Neutrophil (primary cell): ENCODE measurements around the gene TXNDC15.

ENCODE experiments used
- H3K27ac ChIP-seq: fragments of 200-600 bp; sonication (generic); 2 replicates; pipeline ENCODE4 v1.5.1; 2016; ENCODE audit warnings: mild to moderate bottlenecking, moderate library complexity
- H3K27me3 ChIP-seq: fragments of 200-600 bp; sonication (generic); 2 replicates; pipeline ENCODE4 v1.6.0; 2016; ENCODE audit warnings: mild to moderate bottlenecking
- H3K36me3 ChIP-seq: fragments of 200-600 bp; sonication (generic); 2 replicates; pipeline ENCODE4 v1.5.1; 2017
- H3K4me1 ChIP-seq, 2 experiments: fragments of 200-600 bp in 1 of 2; sonication (generic) in 1 of 2; 1 replicate in 1 of 2; 2 replicates in 1 of 2; pipeline versions ENCODE4 v1.5.1 to v1.6.1; 2013 to 2016; ENCODE audit warnings: low read depth in 1 of 2, low read length in 1 of 2, mild to moderate bottlenecking in 1 of 2, moderate library complexity in 1 of 2; ENCODE audit not compliant: control insufficient read depth in 1 of 2, insufficient read depth in 1 of 2
- H3K4me3 ChIP-seq, 2 experiments: fragments of 200-600 bp in 1 of 2; sonication (generic) in 1 of 2; 1 replicate in 1 of 2; 2 replicates in 1 of 2; pipeline ENCODE4 v1.5.1; 2013 to 2016; ENCODE audit warnings: low read depth in 1 of 2, low read length in 1 of 2, mild to moderate bottlenecking in 1 of 2, moderate library complexity in 1 of 2
- H3K9me3 ChIP-seq: fragments of 200-600 bp; sonication (generic); 2 replicates; pipeline ENCODE4 v1.5.1; 2016
- CTCF ChIP-seq: fragments of 200-600 bp; sonication (generic); IDR thresholded peaks from 2 replicates; pipeline ENCODE4 v1.5.1; 2016; ENCODE audit warnings: antibody characterized with exemption

Gene TXNDC15

DNA sequence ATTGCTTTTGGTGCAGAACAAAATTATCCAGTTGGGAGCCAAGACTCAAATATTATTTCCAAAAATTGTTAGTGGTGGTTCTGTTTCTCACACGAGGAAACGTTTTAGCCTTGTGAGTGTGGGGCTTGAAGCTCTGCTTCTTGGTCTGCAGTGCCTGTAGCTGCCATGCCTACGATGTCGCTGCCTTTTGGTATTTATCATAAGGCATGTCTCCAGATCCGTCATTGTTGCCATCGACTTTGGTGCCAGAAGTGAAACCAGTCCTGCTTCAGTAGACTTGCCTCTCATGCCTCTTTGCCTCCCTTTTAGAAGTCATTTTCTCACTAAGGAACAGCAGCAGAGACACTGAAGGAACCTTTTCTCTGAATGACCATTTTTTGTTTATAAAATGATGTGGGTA, 63.9 kb downstream of the TXNDC15 start:
- Histone ChIP-seq H3K4me3 (no peak overlapping the region), H3K27me3 (no peaks in the 10 kb centered on the region)
- TF ChIP-seq CTCF: no peak

GRCh38 chr5:134939500-134939899, 65.3 kb downstream of the TXNDC15 start:
- H3K27me3 ChIP-seq: no peaks in the 10 kb centered on the region
- no peak overlapping the region for H3K4me3 ChIP-seq
- no peaks in the 10 kb centered on the region for H3K4me1 ChIP-seq
- H3K27ac ChIP-seq: no peak overlapping the region
- no peak for TF ChIP-seq CTCF
- peaks cover 21% of the 10 kb centered on the region for H3K36me3 ChIP-seq
- H3K9me3 ChIP-seq: no peaks in the 10 kb centered on the region

More for the DNA sequence above, 63.9 kb downstream of the TXNDC15 start:
- H3K27ac ChIP-seq: no peak overlapping the region
- no peaks in the 10 kb centered on the region for H3K9me3 ChIP-seq
- no peaks in the 10 kb centered on the region for H3K4me1 ChIP-seq
- peaks cover 28% of the 10 kb centered on the region for H3K36me3 ChIP-seq

- peaks cover 4% of the 10 kb centered on the region for H3K36me3 ChIP-seq
- no peak overlapping the region for H3K4me3 ChIP-seq
- no peaks in the 10 kb centered on the region for H3K9me3 ChIP-seq
- no peaks in the 10 kb centered on the region for H3K4me1 ChIP-seq
- H3K27me3 ChIP-seq: no peaks in the 10 kb centered on the region
- no peak overlapping the region for H3K27ac ChIP-seq
- no peak for TF ChIP-seq CTCF
These were observed 69.4 kb downstream of the TXNDC15 start for GRCh38 chr5:134943547-134943946.

- no peak for TF ChIP-seq CTCF
- H3K4me3 ChIP-seq: no peak overlapping the region
- no peaks in the 10 kb centered on the region for H3K9me3 ChIP-seq
- H3K27ac ChIP-seq: no peak overlapping the region
- no peaks in the 10 kb centered on the region for H3K27me3 ChIP-seq
- peaks cover 4% of the 10 kb centered on the region for H3K36me3 ChIP-seq
- no peaks in the 10 kb centered on the region for H3K4me1 ChIP-seq
These were observed 70.5 kb downstream of the TXNDC15 start for GRCh38 chr5:134944630-134945029.

DNA sequence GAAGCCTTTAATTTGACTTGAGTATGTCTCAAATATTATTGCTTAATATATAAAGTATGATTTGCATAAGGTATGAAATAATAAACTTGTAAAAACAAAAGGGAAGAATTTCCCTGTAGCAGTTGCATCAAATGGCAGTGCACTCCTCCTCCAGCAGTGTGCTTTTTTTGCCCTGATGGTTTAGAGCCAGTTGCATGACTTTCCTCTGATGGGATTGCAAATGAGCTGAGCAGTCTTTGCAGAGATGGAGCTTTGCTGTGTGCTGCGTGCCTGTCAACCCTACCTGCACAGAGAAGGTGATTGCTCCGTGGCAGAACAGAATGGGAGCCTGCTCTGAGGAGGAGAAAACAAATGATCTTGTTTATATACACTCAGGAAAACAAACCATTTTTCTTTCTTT, 70.9 kb downstream of the TXNDC15 start:
- no peaks in the 10 kb centered on the region for H3K9me3 ChIP-seq
- H3K27ac ChIP-seq: no peak overlapping the region
- no peak for TF ChIP-seq CTCF
- no peaks in the 10 kb centered on the region for H3K27me3 ChIP-seq
- peaks cover 4% of the 10 kb centered on the region for H3K36me3 ChIP-seq
- H3K4me3 ChIP-seq: no peak overlapping the region
- H3K4me1 ChIP-seq: no peaks in the 10 kb centered on the region

DNA sequence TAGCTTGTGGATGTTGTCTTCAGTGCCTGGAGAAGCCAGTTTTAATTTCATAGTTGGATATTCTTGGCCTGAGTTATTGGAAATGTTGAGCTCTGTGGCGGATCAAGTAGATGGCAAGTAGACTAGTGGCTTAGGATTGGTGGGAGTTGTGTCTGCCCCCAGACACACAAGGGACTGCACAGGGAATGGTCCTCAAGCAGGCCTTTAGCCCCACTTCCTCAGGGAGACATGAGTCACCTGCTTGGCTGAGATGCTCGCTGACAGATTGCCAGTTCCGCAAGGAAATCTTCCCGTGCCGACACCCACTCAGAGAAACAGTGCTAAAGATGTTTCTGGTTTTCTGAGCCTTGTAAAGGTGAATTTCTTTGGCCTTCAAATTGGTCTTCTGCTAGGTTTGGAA, 74.7 kb downstream of the TXNDC15 start:
- no peaks in the 10 kb centered on the region for H3K4me1 ChIP-seq
- TF ChIP-seq CTCF: no peak
- H3K27me3 ChIP-seq: no peaks in the 10 kb centered on the region
- H3K4me3 ChIP-seq: no peak overlapping the region
- H3K9me3 ChIP-seq: no peaks in the 10 kb centered on the region
- no peak overlapping the region for H3K27ac ChIP-seq
- no peaks in the 10 kb centered on the region for H3K36me3 ChIP-seq
